H54 (cell line): ENCODE data around the gene MBD3L5.
"Not testable (repeated sequence)": the region's sequence is repeated elsewhere in the genome, so short reads cannot be mapped to it uniquely, and the experiment has no call there.

ENCODE experiments used
- DNase-seq: peaks from one replicate; pipeline ENCODE4 v3.0.0; 2011; ENCODE audit warnings: low spot score, mixed read lengths; ENCODE audit not compliant: insufficient read length
- FAIRE-seq: peaks from 3 replicates; lab custom pipeline; 2011; peaks lifted over from hg19 to GRCh38; lab: Jason Lieb, UNC
- POLR2A ChIP-seq: IDR thresholded peaks from 2 replicates; pipeline ENCODE4 v1.6.1; 2011; ENCODE audit warnings: low read depth, mild to moderate bottlenecking, low read length

The MBD3L5 gene

GRCh38 chr19:7018828-7019227 is 11.6 kb upstream of the MBD3L5 start:
- no peak for TF ChIP-seq POLR2A
- DNase-seq: no peak
- no peak for FAIRE-seq

- not testable (repeated sequence) for FAIRE-seq, DNase-seq
Measured at GRCh38 chr19:7021331-7021730, 9.0 kb upstream of the MBD3L5 start, which contains the start of gene MBD3L2B. TSS of gene MBD3L2B (minus strand) at chr19:7021431. CDS start at chr19:7021397, 34 bp downstream.

GRCh38 chr19:7028790-7029189 is 1.6 kb upstream of the MBD3L5 start:
- not testable (repeated sequence) for DNase-seq, FAIRE-seq

GRCh38 chr19:7040079-7040478 is 9.7 kb downstream of the MBD3L5 start, which contains the start of gene MBD3L4:
TSS of gene MBD3L4 (minus strand) at chr19:7040179. CDS start at chr19:7040144, 35 bp downstream.
- FAIRE-seq, DNase-seq: not testable (repeated sequence)

- not testable (repeated sequence) for FAIRE-seq, DNase-seq
Measured at GRCh38 chr19:7041563-7041962, 11.2 kb downstream of the MBD3L5 start.

- not testable (repeated sequence) for DNase-seq, FAIRE-seq
Measured at GRCh38 chr19:7049021-7049420, 18.6 kb downstream of the MBD3L5 start, which contains the start of gene MBD3L2. TSS of gene MBD3L2 (plus strand) at chr19:7049321. CDS start at chr19:7049374, 53 bp downstream.

- not testable (repeated sequence) for FAIRE-seq, DNase-seq
Measured at GRCh38 chr19:7051421-7051820, 21.0 kb downstream of the MBD3L5 start.

GRCh38 chr19:7052896-7053295 is 22.5 kb downstream of the MBD3L5 start:
- FAIRE-seq, DNase-seq: not testable (repeated sequence)

GRCh38 chr19:7054635-7055368 is 24.4 kb downstream of the MBD3L5 start:
- not testable (repeated sequence) for DNase-seq, FAIRE-seq

- DNase-seq, FAIRE-seq: not testable (repeated sequence)
Measured at GRCh38 chr19:7055679-7056078, 25.3 kb downstream of the MBD3L5 start.

GRCh38 chr19:7056371-7056770 is 26.0 kb downstream of the MBD3L5 start:
- DNase-seq, FAIRE-seq: not testable (repeated sequence)

- not testable (repeated sequence) for FAIRE-seq, DNase-seq
Measured at GRCh38 chr19:7058576-7058975, 28.2 kb downstream of the MBD3L5 start, which contains the start of gene MBD3L3. TSS of gene MBD3L3 (minus strand) at chr19:7058676. CDS start at chr19:7058605, 71 bp downstream.

- FAIRE-seq: not testable (repeated sequence)
Measured at GRCh38 chr19:7059977-7060376, 29.6 kb downstream of the MBD3L5 start.

GRCh38 chr19:7063339-7063738 is 33.0 kb downstream of the MBD3L5 start:
- DNase-seq: no peak
- FAIRE-seq: no peak
- no peak for TF ChIP-seq POLR2A

More at GRCh38 chr19:7059977-7060376, 29.6 kb downstream of the MBD3L5 start:
- DNase-seq: not testable (repeated sequence)

GRCh38 chr19:7063764-7064418 is 33.5 kb downstream of the MBD3L5 start:
- DNase-seq (no peak), FAIRE-seq (no peak)

GRCh38 chr19:7067122-7067521 is 36.7 kb downstream of the MBD3L5 start:
- FAIRE-seq, DNase-seq: not testable (repeated sequence)

More at GRCh38 chr19:7063764-7064418, 33.5 kb downstream of the MBD3L5 start:
- TF ChIP-seq POLR2A: no peak
